ENCODE measurements around the gene ESYT1.

DNA sequence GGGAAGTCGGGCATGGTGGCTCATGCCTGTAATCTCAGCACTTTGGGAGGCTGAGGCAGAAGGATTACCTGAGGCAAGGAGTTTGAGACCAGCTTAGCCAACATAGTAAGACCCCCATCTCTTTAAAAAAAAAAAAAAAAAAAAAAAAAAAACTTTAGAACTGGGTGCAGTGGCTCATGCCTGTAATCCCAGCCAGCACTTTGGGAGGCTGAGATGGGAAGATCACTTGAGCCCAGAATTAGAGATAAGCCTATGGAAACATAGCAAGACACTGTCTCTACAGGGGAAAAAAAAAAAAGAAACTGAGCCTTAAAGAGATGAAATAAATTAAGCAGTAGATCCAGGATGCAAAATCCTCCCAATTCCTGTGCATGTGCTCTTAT, 25.4 kb upstream of the ESYT1 start:
- TF ChIP-seq POLR2A (IDR thresholded peaks at IDR 0.05; ENCODE audit: low read length) (no peak), GATA1 (IDR thresholded peaks at IDR 0.05; ENCODE audit: low read depth, low read length) (no peak)
